ENCODE results near the gene SERP2. TPM values are rescaled to one million over a fixed set of nuclear protein-coding genes. Genes with fewer than 3 reads are reported as not detected.
A peak's percentile ranks its signal among the peaks of the same experiment; 100 is the strongest.
"Not testable (repeated sequence)": the region's sequence is repeated elsewhere in the genome, so short reads cannot be mapped to it uniquely, and the experiment has no call there.

Gene SERP2
- total RNA-seq (1 to 10 TPM in 2 of 7 donors, under 1 TPM in 2, not detected in 3; 0.38 to 1.3 (median 0.89) TPM), polyA plus RNA-seq (1 to 10 TPM; 1.1 to 3.7 (median 1.2) TPM)
- long read RNA-seq, donor 1, partial matches to known transcripts, result 0 of 1 reads
- long read RNA-seq, donor 1, other reads (novel, unspliced or antisense), result 0 of 1 reads
- long read RNA-seq, donor 2, partial matches to known transcripts, result 0 of 1 reads
- long read RNA-seq, donor 2, other reads (novel, unspliced or antisense), result 0 of 1 reads

GRCh38 chr13:44373601-44374347, at the start of gene SERP2:
Gene SERP2, plus strand, starts transcription at chr13:44373824. Its CDS starts 202 bp downstream, at chr13:44374026.
- Histone ChIP-seq H3K9me3 (no peaks in the 10 kb centered on the region), H3K4me3 (peak within 1 kb of the TSS; percentile 6 to 68 (median 34)), H3K36me3 (no peaks in the 10 kb centered on the region), H3K27ac (no peak within 1 kb of the TSS), H3K4me1 (peaks cover 0 to 15% (median 8%) of the 10 kb centered on the region in 6 donors), H3K27me3 (replicated peaks in 1 of 7) (peaks cover 0 to 51% (median 21%) of the 10 kb centered on the region in 7 donors)
- 2 to 5% (median 3%) methylated on average over 38 to 82 of the region's 83 CpGs for WGBS, 5 donors
- intact Hi-C loops (cut with DNase I; ENCODE audit: low total_unique reads), result no loop called here
- TF ChIP-seq CTCF (IDR thresholded peaks at IDR 0.05 in 8 of 11, conservative IDR thresholded peaks at IDR 0.05 in 3 of 11) (no peak), POLR2AphosphoS5 (IDR thresholded peaks at IDR 0.05) (no peak), POLR2A (IDR thresholded peaks at IDR 0.05) (no peak)
- no peak for DNase-seq

GRCh38 chr13:44326961-44327360, 46.7 kb upstream of the SERP2 start:
- H3K4me1 ChIP-seq, result no peaks in the 10 kb centered on the region
- no peak overlapping the region for H3K4me3 ChIP-seq
- H3K27me3 ChIP-seq (replicated peaks in 1 of 7), result no peaks in the 10 kb centered on the region
- DNase-seq, result no peak
- peaks cover 0 to 12% (median 0%) of the 10 kb centered on the region in 8 donors for H3K9me3 ChIP-seq
- H3K36me3 ChIP-seq, result no peaks in the 10 kb centered on the region
- 79 to 94% (median 85%) methylated on average over 2 of the region's 2 CpGs for WGBS, 5 donors
- intact Hi-C loops (cut with DNase I; ENCODE audit: low total_unique reads), result no loop called here
- TF ChIP-seq POLR2A (IDR thresholded peaks at IDR 0.05) (no peak), POLR2AphosphoS5 (IDR thresholded peaks at IDR 0.05) (no peak), CTCF (IDR thresholded peaks at IDR 0.05 in 8 of 11, conservative IDR thresholded peaks at IDR 0.05 in 3 of 11) (no peak)
- no peak overlapping the region for H3K27ac ChIP-seq

- intact Hi-C loops (cut with DNase I; ENCODE audit: low total_unique reads); DNase-seq: not testable (repeated sequence)
These were observed 44.6 kb upstream of the SERP2 start for GRCh38 chr13:44329041-44329440.

GRCh38 chr13:44329909-44330545, 43.6 kb upstream of the SERP2 start:
- no peak for DNase-seq
- Histone ChIP-seq H3K27me3 (replicated peaks in 1 of 7) (no peaks in the 10 kb centered on the region), H3K4me1 (no peaks in the 10 kb centered on the region), H3K9me3 (peaks cover 0 to 11% (median 0%) of the 10 kb centered on the region in 8 donors), H3K36me3 (no peaks in the 10 kb centered on the region), H3K4me3 (no peak overlapping the region), H3K27ac (no peak overlapping the region)
- 86 to 94% (median 88%) methylated on average over 10 of the region's 10 CpGs for WGBS, 5 donors
- no peak for TF ChIP-seq POLR2AphosphoS5 (IDR thresholded peaks at IDR 0.05)
- no peak for TF ChIP-seq POLR2A (IDR thresholded peaks at IDR 0.05)
- no peak for TF ChIP-seq CTCF (IDR thresholded peaks at IDR 0.05 in 8 of 11, conservative IDR thresholded peaks at IDR 0.05 in 3 of 11)
- intact Hi-C loops (cut with DNase I; ENCODE audit: low total_unique reads), result no loop called here

More at GRCh38 chr13:44329041-44329440, 44.6 kb upstream of the SERP2 start:
- H3K36me3 ChIP-seq; H3K4me3 ChIP-seq; H3K27ac ChIP-seq; H3K4me1 ChIP-seq; H3K27me3 ChIP-seq (replicated peaks in 1 of 7): not testable (repeated sequence)
- peaks cover 0 to 11% (median 0%) of the 10 kb centered on the region in 8 donors for H3K9me3 ChIP-seq

Data from spleen (tissue), 13 donors.